Measurements from ENCODE around the gene NEIL1. TPM values are rescaled to one million over a fixed set of nuclear protein-coding genes. Genes with fewer than 3 reads are reported as not detected.

The NEIL1 gene
- total RNA-seq, 1 experiment from 2014 or later: 24.8 TPM

GRCh38 chr15:75358771-75359536 is 12.1 kb downstream of the NEIL1 start:
- ATAC-seq: no peak
- H3K27ac Mint-ChIP-seq: no peak overlapping the region
- CTCF ChIA-PET: interaction anchor here (0.6 to 0.8 kb wide), 2 partner anchors 9 to 206 kb away, joined by 4 read pairs; no protein-coding TSS in a partner anchor
- no peaks in the 10 kb centered on the region for H3K4me1 Mint-ChIP-seq
- H3K4me3 Mint-ChIP-seq: no peak overlapping the region
- no peaks in the 10 kb centered on the region for H3K27me3 Mint-ChIP-seq (ENCODE audit: low read depth)
- no peaks in the 10 kb centered on the region for H3K9me3 Mint-ChIP-seq
- peaks cover 10% of the 10 kb centered on the region for H3K36me3 Mint-ChIP-seq
- TF ChIP-seq E2F5 (CRISPR knock-in tag; IDR thresholded peaks at IDR 0.05): no peak
- TF ChIP-seq ATF2 (CRISPR knock-in tag; IDR thresholded peaks at IDR 0.05; ENCODE audit: borderline replicate concordance, low read depth): no peak
- no peak for TF ChIP-seq ZBTB43 (CRISPR knock-in tag; IDR thresholded peaks at IDR 0.05)
- no peak for TF ChIP-seq RELA (CRISPR knock-in tag; IDR thresholded peaks at IDR 0.05; ENCODE audit: borderline replicate concordance)
- no peak for TF ChIP-seq CDX4 (CRISPR knock-in tag; IDR thresholded peaks at IDR 0.05; ENCODE audit: borderline replicate concordance)
- no peak for TF ChIP-seq ATF6 (CRISPR knock-in tag; IDR thresholded peaks at IDR 0.05)
- TF ChIP-seq HMGXB4 (CRISPR knock-in tag; IDR thresholded peaks at IDR 0.05): no peak
- TF ChIP-seq ZNF425 (CRISPR knock-in tag; conservative IDR thresholded peaks at IDR 0.05): no peak
- no peak for TF ChIP-seq ZNF423 (CRISPR knock-in tag; IDR thresholded peaks at IDR 0.05)
- no peak for TF ChIP-seq ATF3 (CRISPR knock-in tag; conservative IDR thresholded peaks at IDR 0.05)
- TF ChIP-seq SP1 (CRISPR knock-in tag; conservative IDR thresholded peaks at IDR 0.05): no peak
- no peak for TF ChIP-seq NFATC4 (CRISPR knock-in tag; IDR thresholded peaks at IDR 0.05)
- TF ChIP-seq ZBTB21 (CRISPR knock-in tag; IDR thresholded peaks at IDR 0.05; ENCODE audit: borderline replicate concordance): no peak
- no peak for TF ChIP-seq MXD4 (CRISPR knock-in tag; IDR thresholded peaks at IDR 0.05; ENCODE audit: borderline replicate concordance)
- no peak for TF ChIP-seq FOXK1 (CRISPR knock-in tag; IDR thresholded peaks at IDR 0.05)
- TF ChIP-seq NR1H2 (CRISPR knock-in tag; IDR thresholded peaks at IDR 0.05): no peak
- TF ChIP-seq ZNF138 (CRISPR knock-in tag; conservative IDR thresholded peaks at IDR 0.05): no peak
- no peak for TF ChIP-seq ZMAT4 (CRISPR knock-in tag; IDR thresholded peaks at IDR 0.05)
- TF ChIP-seq FOXP4 (CRISPR knock-in tag; IDR thresholded peaks at IDR 0.05): no peak
- TF ChIP-seq ZNF512 (CRISPR knock-in tag; IDR thresholded peaks at IDR 0.05; ENCODE audit: borderline replicate concordance): no peak
- DNase-seq (ENCODE audit: low spot score): no peak
- POLR2A ChIA-PET: no interaction called here
